Subcutaneous abdominal adipose tissue (tissue), 5 donors: ENCODE measurements around the gene TEX44.
A peak's percentile ranks its signal among the peaks of the same experiment; 100 is the strongest.

Source experiments
- H3K27ac ChIP-seq: one replicate; pipeline ENCODE4 v1.7.0; 2013; ENCODE audit warnings: low read depth, mild to moderate bottlenecking, inconsistent platforms, low read length, moderate library complexity
- H3K27me3 ChIP-seq, 5 donors: one replicate each; pipeline ENCODE4 v1.7.0; 2013; ENCODE audit warnings: low read length in 5 of 5, inconsistent platforms in 1 of 5; ENCODE audit not compliant: control insufficient read depth in 5 of 5, insufficient read depth in 4 of 5
- H3K36me3 ChIP-seq, 5 donors: one replicate each; pipeline ENCODE4 v1.7.0; 2013; ENCODE audit warnings: low read length in 5 of 5; ENCODE audit not compliant: control insufficient read depth in 5 of 5, insufficient read depth in 5 of 5
- H3K4me1 ChIP-seq, 5 donors: one replicate each; pipeline ENCODE4 v1.7.0; 2013; ENCODE audit warnings: low read length in 5 of 5, mild to moderate bottlenecking in 3 of 5, moderate library complexity in 1 of 5; ENCODE audit not compliant: control insufficient read depth in 5 of 5, insufficient read depth in 5 of 5
- H3K4me3 ChIP-seq, 5 donors: one replicate each; pipeline ENCODE4 v1.7.0; 2013; ENCODE audit warnings: low read length in 5 of 5, low read depth in 1 of 5
- H3K9ac ChIP-seq, 5 donors: one replicate each; pipeline ENCODE4 v1.7.0; 2013; ENCODE audit warnings: low read length in 5 of 5, mild to moderate bottlenecking in 4 of 5, moderate library complexity in 3 of 5
- H3K9me3 ChIP-seq, 5 donors: one replicate each; pipeline ENCODE4 v1.7.0; 2013; ENCODE audit warnings: low read length in 5 of 5; ENCODE audit not compliant: control insufficient read depth in 5 of 5
- donor health status: healthy.
- donor health status: healthy.
- donor health status: healthy.
- donor health status: healthy.
- donor health status: healthy.

The TEX44 gene

DNA sequence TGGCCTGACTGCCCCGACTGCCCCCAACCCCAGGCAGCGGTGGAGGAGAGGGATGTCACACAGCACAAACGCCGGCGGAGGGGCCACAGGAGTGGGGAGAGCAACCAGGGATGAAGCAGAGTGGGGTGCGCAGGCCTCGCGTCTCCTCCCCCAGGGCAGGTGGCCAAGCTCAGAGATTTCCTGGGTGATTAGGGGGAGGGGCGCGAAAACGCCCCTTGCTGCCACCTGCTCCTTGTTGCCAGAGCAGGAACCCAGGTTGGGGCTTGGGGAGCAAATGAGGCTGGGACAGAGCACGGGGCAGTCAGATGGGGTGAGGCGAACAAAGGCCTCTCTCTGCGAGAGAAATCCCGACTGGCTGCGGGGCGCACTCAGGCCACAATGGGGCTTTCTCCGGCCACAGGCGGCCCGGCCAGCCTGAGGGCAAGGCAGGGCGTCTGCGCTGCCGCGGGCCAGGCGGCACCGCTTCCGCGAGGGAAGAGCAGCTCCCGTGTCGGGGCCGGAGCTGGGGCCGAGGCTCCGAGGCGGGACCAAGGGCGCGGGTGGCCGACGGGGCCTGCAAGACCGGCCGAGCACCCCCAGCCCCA, 11.5 kb downstream of the TEX44 start:
- Histone ChIP-seq H3K36me3 (no peaks in the 10 kb centered on the region), H3K4me1 (peaks cover 8 to 29% (median 21%) of the 10 kb centered on the region in 5 donors), H3K4me3 (peak overlapping the region; percentile 51 to 73 (median 63)), H3K9ac (peak overlapping the region in 4 of 5 donors; percentile 89 to 96 (median 90)), H3K27ac (peak overlapping the region; percentile 95), H3K27me3 (no peaks in the 10 kb centered on the region), H3K9me3 (no peaks in the 10 kb centered on the region)

DNA sequence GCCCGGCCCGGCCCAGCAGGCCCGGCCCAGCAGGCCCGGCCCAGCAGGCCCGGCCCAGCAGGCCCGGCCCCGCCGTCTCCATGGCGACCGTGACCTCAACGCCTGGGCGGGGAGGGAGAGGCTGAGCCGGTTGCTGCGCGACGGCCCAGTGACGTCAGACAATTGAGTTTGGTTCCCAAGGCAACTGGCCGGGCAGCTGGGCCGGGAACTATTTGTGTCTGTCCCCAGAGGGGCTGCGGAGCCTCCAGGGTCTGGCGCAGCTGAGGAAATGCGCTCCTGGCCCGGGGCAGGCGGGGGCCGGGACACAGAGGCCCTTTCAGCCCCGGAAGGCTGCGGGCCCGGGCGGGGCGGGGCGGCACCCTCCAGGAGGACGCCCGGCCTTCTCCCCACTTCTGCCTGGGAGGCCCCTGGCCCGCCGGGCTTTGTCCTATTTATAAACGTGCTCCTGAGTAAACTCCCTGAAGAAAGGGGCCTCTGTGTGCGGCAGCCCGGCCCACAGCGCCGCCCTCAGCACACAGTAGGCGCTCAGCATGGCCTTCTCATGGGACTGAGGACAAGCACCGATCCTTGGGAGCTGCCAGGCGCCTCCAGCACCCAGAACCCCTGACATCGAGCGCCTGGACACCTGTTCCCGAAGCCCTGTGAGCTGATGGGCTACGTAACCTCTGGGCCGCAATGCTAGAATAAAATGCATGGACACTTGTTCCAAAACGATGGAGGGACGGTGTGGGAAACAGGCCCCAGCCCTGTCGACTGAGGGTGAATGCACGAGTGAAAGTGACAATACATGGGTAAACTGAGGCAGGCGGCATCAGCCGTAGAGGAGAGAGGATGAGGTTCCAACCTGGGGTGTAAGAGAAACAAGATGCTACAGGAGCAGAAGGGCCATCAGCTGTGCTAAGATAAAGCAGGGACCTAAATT, 12.3 kb downstream of the TEX44 start:
- Histone ChIP-seq H3K4me1 (peaks cover 8 to 29% (median 21%) of the 10 kb centered on the region in 5 donors), H3K27me3 (no peaks in the 10 kb centered on the region), H3K4me3 (peak overlapping the region; percentile 32 to 73 (median 55)), H3K36me3 (no peaks in the 10 kb centered on the region), H3K9me3 (no peaks in the 10 kb centered on the region), H3K27ac (peak overlapping the region; percentile 95), H3K9ac (peak overlapping the region; percentile 30 to 96 (median 89))

GRCh38 chr2:231605607-231606091, 13.0 kb downstream of the TEX44 start:
- peak overlapping the region; percentile 30 to 85 (median 78) for H3K9ac ChIP-seq
- H3K27ac ChIP-seq = peak overlapping the region; percentile 95
- H3K4me3 ChIP-seq = peak overlapping the region in 2 of 5 donors; percentile 64 to 73
- H3K4me1 ChIP-seq = peaks cover 8 to 29% (median 21%) of the 10 kb centered on the region in 5 donors
- no peaks in the 10 kb centered on the region for H3K27me3 ChIP-seq
- no peaks in the 10 kb centered on the region for H3K36me3 ChIP-seq
- no peaks in the 10 kb centered on the region for H3K9me3 ChIP-seq

- H3K27ac ChIP-seq = no peak overlapping the region
- H3K4me1 ChIP-seq = peaks cover 8 to 36% (median 30%) of the 10 kb centered on the region in 5 donors
- no peak overlapping the region for H3K4me3 ChIP-seq
- H3K9me3 ChIP-seq = no peaks in the 10 kb centered on the region
- H3K27me3 ChIP-seq = no peaks in the 10 kb centered on the region
- no peak overlapping the region for H3K9ac ChIP-seq
- no peaks in the 10 kb centered on the region for H3K36me3 ChIP-seq
These were observed 14.3 kb downstream of the TEX44 start for GRCh38 chr2:231606941-231607340.

GRCh38 chr2:231611273-231612108, 18.8 kb downstream of the TEX44 start:
- H3K4me1 ChIP-seq = peaks cover 10 to 43% (median 40%) of the 10 kb centered on the region in 5 donors
- no peaks in the 10 kb centered on the region for H3K36me3 ChIP-seq
- no peaks in the 10 kb centered on the region for H3K9me3 ChIP-seq
- no peaks in the 10 kb centered on the region for H3K27me3 ChIP-seq
- peak overlapping the region in 1 of 5 donors; percentile 7 for H3K9ac ChIP-seq
- peak overlapping the region; percentile 96 for H3K27ac ChIP-seq
- no peak overlapping the region for H3K4me3 ChIP-seq

GRCh38 chr2:231612109-231612455, 19.4 kb downstream of the TEX44 start:
- peaks cover 10 to 43% (median 40%) of the 10 kb centered on the region in 5 donors for H3K4me1 ChIP-seq
- H3K4me3 ChIP-seq = peak overlapping the region in 2 of 5 donors; percentile 19 to 44
- H3K27me3 ChIP-seq = no peaks in the 10 kb centered on the region
- H3K36me3 ChIP-seq = no peaks in the 10 kb centered on the region
- peak overlapping the region in 2 of 5 donors; percentile 38 to 50 for H3K9ac ChIP-seq
- H3K27ac ChIP-seq = peak overlapping the region; percentile 96
- no peaks in the 10 kb centered on the region for H3K9me3 ChIP-seq

DNA sequence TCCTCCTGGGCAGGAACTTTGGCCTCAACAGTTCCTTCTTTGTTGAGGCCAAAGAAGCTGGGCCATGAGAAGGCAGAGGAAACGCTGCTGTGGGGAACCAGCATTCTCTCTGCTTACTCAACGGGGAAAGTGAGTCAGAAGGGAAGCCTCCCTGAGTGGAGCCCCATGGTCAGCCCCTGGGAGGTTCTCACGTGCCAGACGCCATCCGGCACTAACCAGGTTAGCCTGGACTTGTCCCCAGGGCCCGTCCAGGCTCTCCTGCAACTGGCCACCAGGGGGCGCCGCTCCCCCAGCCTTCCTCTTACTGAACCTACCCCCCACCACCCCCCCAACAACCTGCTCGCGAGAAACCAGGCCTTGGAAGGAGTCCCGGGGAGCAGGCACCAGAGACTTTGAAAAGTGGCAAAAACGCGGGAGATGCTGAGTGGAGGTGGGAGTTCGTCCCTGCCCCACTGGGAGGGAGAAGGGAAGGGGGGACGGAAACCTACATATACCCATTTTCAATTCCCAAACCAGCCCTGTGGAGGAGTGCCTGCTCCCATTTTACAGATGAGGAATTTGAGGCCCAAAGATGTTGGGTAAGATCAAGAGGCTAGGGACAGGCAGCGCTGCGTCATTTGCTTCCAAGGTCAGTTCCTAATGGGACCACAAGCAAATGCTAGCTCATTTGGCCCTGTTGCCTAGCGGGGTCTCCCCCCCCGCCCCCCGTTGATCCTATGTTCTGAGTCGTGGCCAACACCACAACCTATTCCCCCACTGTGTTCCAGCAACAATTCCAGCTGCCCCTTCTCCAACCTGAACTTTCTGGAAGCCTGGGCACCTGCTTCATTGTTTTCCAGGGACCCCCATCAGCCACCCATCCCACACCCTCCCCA, 20.0 kb downstream of the TEX44 start:
- Histone ChIP-seq H3K27ac (peak overlapping the region; percentile 96), H3K9ac (peak overlapping the region; percentile 34 to 82 (median 68)), H3K36me3 (no peaks in the 10 kb centered on the region), H3K4me1 (peaks cover 10 to 43% (median 40%) of the 10 kb centered on the region in 5 donors), H3K27me3 (no peaks in the 10 kb centered on the region), H3K4me3 (peak overlapping the region in 4 of 5 donors; percentile 19 to 68 (median 45)), H3K9me3 (no peaks in the 10 kb centered on the region)

DNA sequence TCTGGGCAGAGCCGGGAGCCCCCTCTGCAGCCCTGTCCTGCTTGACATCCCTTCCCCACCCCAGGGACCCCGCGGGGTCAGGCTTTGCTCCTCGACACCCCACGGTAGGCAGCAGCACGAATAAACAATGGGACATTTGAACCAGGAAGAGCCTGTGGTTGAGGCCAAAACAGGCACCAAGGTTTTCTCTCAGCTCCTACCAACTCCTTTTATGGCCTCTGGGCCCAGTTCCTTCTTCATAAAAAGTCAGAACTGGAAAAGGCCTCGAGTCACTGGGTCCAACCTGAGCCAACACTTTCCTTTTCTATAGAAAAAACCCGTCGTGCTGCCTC, 20.6 kb downstream of the TEX44 start:
- Histone ChIP-seq H3K27me3 (no peaks in the 10 kb centered on the region), H3K4me1 (peaks cover 10 to 43% (median 40%) of the 10 kb centered on the region in 5 donors), H3K36me3 (no peaks in the 10 kb centered on the region), H3K4me3 (peak overlapping the region in 3 of 5 donors; percentile 39 to 68 (median 46)), H3K27ac (peak overlapping the region; percentile 96), H3K9ac (peak overlapping the region; percentile 34 to 82 (median 68)), H3K9me3 (no peaks in the 10 kb centered on the region)
